HG03571 (cell line): Measurements from ENCODE around the gene TBC1D7.
A peak's percentile ranks its signal among the peaks of the same experiment; 100 is the strongest.

Source experiments
- ATAC-seq: cut with Tn5 transposase; IDR thresholded peaks from one replicate; pipeline ENCODE4 v1.9.1; 2021; ENCODE audit not compliant: unreplicated experiment

The TBC1D7 gene

GRCh38 chr6:13273931-13274706 lies 54.2 kb downstream of the TBC1D7 start:
- peak; percentile 38 for ATAC-seq

- no peak for ATAC-seq
Measured at GRCh38 chr6:13273202-13273930, 55.0 kb downstream of the TBC1D7 start.

- peak; percentile 53 for ATAC-seq
Measured at GRCh38 chr6:13272131-13273046, 55.9 kb downstream of the TBC1D7 start.

GRCh38 chr6:13268913-13269518 lies 59.3 kb downstream of the TBC1D7 start:
- no peak for ATAC-seq

GRCh38 chr6:13267142-13267651 lies 61.1 kb downstream of the TBC1D7 start:
- ATAC-seq: no peak

GRCh38 chr6:13263669-13264068 lies 64.7 kb downstream of the TBC1D7 start:
- no peak for ATAC-seq

- ATAC-seq: no peak
Measured at GRCh38 chr6:13262302-13263230, 65.8 kb downstream of the TBC1D7 start.

GRCh38 chr6:13261464-13261994 lies 66.8 kb downstream of the TBC1D7 start:
- peak; percentile 54 for ATAC-seq

GRCh38 chr6:13260831-13261230 lies 67.5 kb downstream of the TBC1D7 start:
- ATAC-seq: no peak

GRCh38 chr6:13260101-13260598 lies 68.2 kb downstream of the TBC1D7 start:
- no peak for ATAC-seq

- ATAC-seq: peak; percentile 38
Measured at GRCh38 chr6:13259393-13259792, 68.9 kb downstream of the TBC1D7 start.

- no peak for ATAC-seq
Measured at GRCh38 chr6:13256266-13257001, 71.9 kb downstream of the TBC1D7 start.
